PC-3 (cell line): ENCODE results near the gene TMEM273. TPM values are rescaled to one million over a fixed set of nuclear protein-coding genes. Genes with fewer than 3 reads are reported as not detected.

Experiments
- ATAC-seq: fragments of 200-7000 bp; cut with Tn5 transposase; 2 replicates; pipeline ENCODE4 v1.9.1; 2020; ENCODE audit warnings: mild to moderate bottlenecking, moderate library complexity
- BruUV-seq: library from RNA; stranded (reverse); fragments of 400-500 nt; replicated peaks from 2 replicates; lab custom pipeline; 2021; lab: Mats Ljungman, UMichigan
- CTCF ChIA-PET: fragments of 300-600 bp; sonication (Branson Sonifier 250); formaldehyde crosslinking; loops from one replicate; lab custom pipeline; 2022; ENCODE audit warnings: antibody characterized with exemption; lab: Charles Lee
- POLR2A ChIA-PET: fragments of 300-600 bp; sonication (Branson Sonifier 250); formaldehyde crosslinking; loops from one replicate; lab custom pipeline; 2022; ENCODE audit warnings: antibody characterized with exemption; ENCODE audit not compliant: unreplicated experiment; lab: Charles Lee
- DNase-seq: peaks from one replicate; pipeline ENCODE4 v3.0.0-alpha.2; 2015
- H2AFZ ChIP-seq: fragments of 300-600 bp; sonication (generic); 2 replicates; pipeline ENCODE4 v1.6.0; 2016; ENCODE audit warnings: antibody characterized with exemption, low read length
- H3F3A ChIP-seq: fragments of 300-600 bp; sonication (generic); one replicate; pipeline ENCODE4 v1.6.0; 2017; ENCODE audit warnings: antibody characterized with exemption, low read length, control low read depth, mild to moderate bottlenecking; ENCODE audit not compliant: unreplicated experiment
- H3K27ac ChIP-seq: fragments of 300-600 bp; sonication (generic); 2 replicates; pipeline ENCODE4 v1.5.1; 2016; ENCODE audit warnings: mild to moderate bottlenecking, low read length
- H3K27me3 ChIP-seq: fragments of 300-600 bp; sonication (generic); 2 replicates; pipeline ENCODE4 v1.6.1; 2016; ENCODE audit warnings: low read length, mixed read lengths
- H3K36me3 ChIP-seq: fragments of 300-600 bp; sonication (generic); 2 replicates; pipeline ENCODE4 v1.6.1; 2016; ENCODE audit warnings: low read depth, mixed run types, low read length, mixed read lengths
- H3K4me1 ChIP-seq: fragments of 300-600 bp; sonication (generic); 2 replicates; pipeline ENCODE4 v1.5.1; 2016; ENCODE audit warnings: low read length; ENCODE audit not compliant: insufficient read depth
- H3K4me2 ChIP-seq: fragments of 300-600 bp; sonication (generic); 2 replicates; pipeline ENCODE4 v1.6.0; 2016; ENCODE audit warnings: low read length
- H3K4me3 ChIP-seq: fragments of 300-600 bp; sonication (generic); 2 replicates; pipeline ENCODE4 v1.5.1; 2016; ENCODE audit warnings: mild to moderate bottlenecking, low read length, mixed read lengths
- H3K79me2 ChIP-seq: fragments of 300-600 bp; sonication (generic); 2 replicates; pipeline ENCODE4 v1.6.1; 2017; ENCODE audit warnings: low read length, mixed read lengths
- H3K9ac ChIP-seq: fragments of 300-600 bp; sonication (generic); 2 replicates; pipeline ENCODE4 v1.6.0; 2016; ENCODE audit warnings: mild to moderate bottlenecking, low read length
- H3K9me2 ChIP-seq: fragments of 300-600 bp; sonication (generic); replicated peaks from 2 replicates; pipeline ENCODE4 v1.6.1; 2016; ENCODE audit warnings: mixed run types, low read length, mixed read lengths
- H3K9me3 ChIP-seq: fragments of 300-600 bp; sonication (generic); 2 replicates; pipeline ENCODE4 v1.6.1; 2016; ENCODE audit warnings: low read length, mixed read lengths
- H4K20me1 ChIP-seq: fragments of 300-600 bp; sonication (generic); 2 replicates; pipeline ENCODE4 v1.6.1; 2016; ENCODE audit warnings: low read length, mixed read lengths
- EZH2 ChIP-seq: fragments of 300-600 bp; sonication (generic); IDR thresholded peaks from one replicate; pipeline ENCODE4 v1.6.1; 2017; ENCODE audit warnings: antibody characterized with exemption, mild to moderate bottlenecking, low read length; ENCODE audit not compliant: unreplicated experiment
- EZH2phosphoT487 ChIP-seq: fragments of 300-600 bp; sonication (generic); IDR thresholded peaks from 2 replicates; pipeline ENCODE4 v1.6.1; 2018; ENCODE audit warnings: mild to moderate bottlenecking, antibody characterized with exemption, low read length, borderline replicate concordance
- intact Hi-C: fragments of 100-400 bp; cut with micrococcal nuclease; formaldehyde crosslinking; loops from 2 replicates; pipeline ENCODE4 v1.9.0; 2023
- total RNA-seq: library from RNA; depleted of rRNA; stranded (reverse); fragments of >200 nt; gene quantifications from 2 replicates; pipeline ENCODE4 v1.2.3, GENCODE V29; 2014
- TF ChIP-seq, protein P1 (sequence below): fragments of 300-600 bp; sonication (generic); conservative IDR thresholded peaks from 2 replicates; pipeline ENCODE4 v1.5.1; 2017; ENCODE audit warnings: antibody characterized with exemption, low read depth, mild to moderate bottlenecking, low read length

TMEM273 gene
- total RNA-seq, 1 experiment from 2014 or later = not detected

DNA sequence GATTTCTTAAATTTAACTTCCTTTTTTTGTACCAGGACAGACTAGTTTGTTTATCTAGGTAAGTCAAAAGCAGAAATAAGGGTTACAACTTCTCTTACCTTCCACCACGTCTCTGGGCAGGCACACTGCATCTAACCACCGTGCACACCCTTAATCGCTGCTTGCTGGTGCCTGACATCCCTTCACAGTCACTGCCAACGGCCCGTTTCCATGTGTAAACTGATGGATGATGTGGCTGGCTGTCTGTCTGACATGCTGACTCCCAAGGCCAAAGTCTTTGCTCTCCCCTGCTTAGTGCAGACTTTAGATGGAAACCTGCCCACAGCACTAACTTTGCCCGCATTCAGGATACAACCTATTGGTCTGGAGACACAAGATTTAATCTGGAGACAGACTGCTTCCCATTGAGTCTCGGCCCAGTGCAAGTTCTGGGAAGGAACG lies 1.1 kb downstream of the TMEM273 start:
- Histone ChIP-seq H4K20me1 (no peaks in the 10 kb centered on the region), H3K4me3 (no peak overlapping the region), H3K79me2 (no peaks in the 10 kb centered on the region), H2AFZ (no peak overlapping the region), H3K27ac (no peak overlapping the region), H3K9me3 (no peaks in the 10 kb centered on the region), H3K36me3 (no peaks in the 10 kb centered on the region), H3F3A (no peaks in the 10 kb centered on the region), H3K4me2 (no peak overlapping the region), H3K9me2 (no peaks in the 10 kb centered on the region), H3K27me3 (peaks cover 86% of the 10 kb centered on the region), H3K4me1 (peaks cover 10% of the 10 kb centered on the region), H3K9ac (no peak overlapping the region)
- ATAC-seq (no peak), DNase-seq (no peak)
- BruUV-seq = no TSS peak
- no peak for TF ChIP-seq EZH2phosphoT487
- TF ChIP-seq, protein P1, sequence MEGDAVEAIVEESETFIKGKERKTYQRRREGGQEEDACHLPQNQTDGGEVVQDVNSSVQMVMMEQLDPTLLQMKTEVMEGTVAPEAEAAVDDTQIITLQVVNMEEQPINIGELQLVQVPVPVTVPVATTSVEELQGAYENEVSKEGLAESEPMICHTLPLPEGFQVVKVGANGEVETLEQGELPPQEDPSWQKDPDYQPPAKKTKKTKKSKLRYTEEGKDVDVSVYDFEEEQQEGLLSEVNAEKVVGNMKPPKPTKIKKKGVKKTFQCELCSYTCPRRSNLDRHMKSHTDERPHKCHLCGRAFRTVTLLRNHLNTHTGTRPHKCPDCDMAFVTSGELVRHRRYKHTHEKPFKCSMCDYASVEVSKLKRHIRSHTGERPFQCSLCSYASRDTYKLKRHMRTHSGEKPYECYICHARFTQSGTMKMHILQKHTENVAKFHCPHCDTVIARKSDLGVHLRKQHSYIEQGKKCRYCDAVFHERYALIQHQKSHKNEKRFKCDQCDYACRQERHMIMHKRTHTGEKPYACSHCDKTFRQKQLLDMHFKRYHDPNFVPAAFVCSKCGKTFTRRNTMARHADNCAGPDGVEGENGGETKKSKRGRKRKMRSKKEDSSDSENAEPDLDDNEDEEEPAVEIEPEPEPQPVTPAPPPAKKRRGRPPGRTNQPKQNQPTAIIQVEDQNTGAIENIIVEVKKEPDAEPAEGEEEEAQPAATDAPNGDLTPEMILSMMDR = no peak
- no peak for TF ChIP-seq EZH2
- intact Hi-C loops = no loop called here
- ChIA-PET CTCF (no interaction called here), POLR2A (no interaction called here)

DNA sequence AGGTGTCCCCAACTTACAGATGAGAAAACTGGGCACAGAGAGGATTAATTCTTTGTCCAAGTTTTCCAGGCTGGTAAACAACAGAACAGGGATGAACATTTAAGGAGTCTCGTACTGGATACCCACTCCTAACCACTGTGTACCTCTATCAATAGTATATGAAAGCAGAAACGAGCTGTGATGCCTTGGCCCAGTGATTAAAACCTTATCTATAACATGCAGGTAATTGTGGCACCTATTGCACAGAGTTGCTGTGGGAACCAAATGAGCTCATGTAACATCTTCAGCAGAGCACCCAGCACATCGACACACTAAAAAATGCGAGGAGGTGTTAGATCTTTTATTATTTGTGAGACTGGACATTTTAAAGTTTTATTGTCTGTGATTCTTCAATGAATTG lies 1.6 kb downstream of the TMEM273 start:
- H3K79me2 ChIP-seq = no peaks in the 10 kb centered on the region
- no peak for ATAC-seq
- POLR2A ChIA-PET = no interaction called here
- H3K4me1 ChIP-seq = peaks cover 10% of the 10 kb centered on the region
- DNase-seq = no peak
- H3K27ac ChIP-seq = no peak overlapping the region
- no peak overlapping the region for H3K4me2 ChIP-seq
- H4K20me1 ChIP-seq = no peaks in the 10 kb centered on the region
- no peaks in the 10 kb centered on the region for H3F3A ChIP-seq
- TF ChIP-seq EZH2phosphoT487 (no peak), EZH2 (no peak)
- TF ChIP-seq, protein P1 = no peak
- CTCF ChIA-PET = no interaction called here
- no peak overlapping the region for H3K9ac ChIP-seq
- no peak overlapping the region for H2AFZ ChIP-seq
- no peaks in the 10 kb centered on the region for H3K9me3 ChIP-seq
- no peak overlapping the region for H3K4me3 ChIP-seq
- H3K36me3 ChIP-seq = no peaks in the 10 kb centered on the region
- no TSS peak for BruUV-seq
- intact Hi-C loops = no loop called here
- H3K9me2 ChIP-seq = no peaks in the 10 kb centered on the region
- H3K27me3 ChIP-seq = peaks cover 90% of the 10 kb centered on the region

DNA sequence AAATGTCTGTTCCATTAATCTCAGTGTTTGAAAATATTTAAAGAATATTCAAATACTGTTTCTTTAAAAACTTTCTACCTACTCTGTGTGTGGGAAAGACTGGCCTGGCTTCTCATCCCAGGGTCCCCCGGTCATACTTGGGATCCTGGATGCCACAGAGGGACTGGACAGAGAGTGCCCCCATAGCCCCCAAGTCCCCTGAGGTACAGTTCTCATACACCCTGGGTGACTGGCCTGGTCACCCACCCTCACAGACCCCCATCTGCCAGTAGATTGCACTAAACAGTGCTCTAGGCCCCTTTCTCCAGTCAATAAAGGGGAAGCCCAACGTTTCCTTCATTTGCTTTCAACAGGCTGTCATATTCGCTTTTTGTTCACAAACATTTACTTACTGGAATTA lies 3.0 kb downstream of the TMEM273 start:
- Histone ChIP-seq H3K27me3 (peaks cover 92% of the 10 kb centered on the region), H3K9me2 (no peaks in the 10 kb centered on the region), H3K79me2 (no peaks in the 10 kb centered on the region), H3K9me3 (no peaks in the 10 kb centered on the region), H4K20me1 (no peaks in the 10 kb centered on the region), H3K9ac (no peak overlapping the region), H3K4me3 (no peak overlapping the region), H3K36me3 (no peaks in the 10 kb centered on the region), H3K4me1 (peaks cover 9% of the 10 kb centered on the region), H2AFZ (no peak overlapping the region), H3K27ac (no peak overlapping the region), H3K4me2 (no peak overlapping the region), H3F3A (no peaks in the 10 kb centered on the region)
- no peak for DNase-seq
- POLR2A ChIA-PET = no interaction called here
- intact Hi-C loops = no loop called here
- no TSS peak for BruUV-seq
- TF ChIP-seq, protein P1 = no peak
- TF ChIP-seq EZH2 = no peak
- TF ChIP-seq EZH2phosphoT487 = no peak
- ATAC-seq = no peak
- CTCF ChIA-PET = no interaction called here
